AG04450 (cell line): ENCODE data around the gene DPP9. TPM values are rescaled to one million over a fixed set of nuclear protein-coding genes. Genes with fewer than 3 reads are reported as not detected.

Experiments used
- CTCF ChIA-PET: fragments of 300-600, 350-600 bp; formaldehyde crosslinking; extraction: SDS; loops from one replicate; lab custom pipeline; 2022; ENCODE audit warnings: antibody characterized with exemption, inconsistent platforms; lab: Charles Lee
- POLR2A ChIA-PET: fragments of 350-600 bp; formaldehyde crosslinking; extraction: SDS; loops from one replicate; lab custom pipeline; 2021; ENCODE audit warnings: antibody characterized with exemption, inconsistent platforms; lab: Yijun Ruan, JAX
- DNase-seq: peaks from one replicate; pipeline ENCODE4 v3.0.0-alpha.2; 2011; ENCODE audit warnings: low read depth, low spot score
- H3K27ac ChIP-seq: one replicate; pipeline ENCODE4 v1.5.1; 2012; ENCODE audit warnings: low read depth, low read length, control low read depth
- H3K27me3 ChIP-seq: one replicate; pipeline ENCODE4 v1.6.0; 2012; ENCODE audit warnings: low read length; ENCODE audit not compliant: control insufficient read depth, insufficient read depth
- H3K4me3 ChIP-seq: 2 replicates; pipeline ENCODE4 v1.5.1; 2011; ENCODE audit warnings: mild to moderate bottlenecking, low read depth, low read length, control low read depth
- H3K9me3 ChIP-seq: 2 replicates; pipeline ENCODE4 v1.5.1; 2012; ENCODE audit warnings: low read length; ENCODE audit not compliant: control insufficient read depth, insufficient read depth
- polyA plus RNA-seq: library from polyadenylated mRNA; depleted of rRNA; stranded (reverse); fragments of >200 nt; gene quantifications from 2 replicates; pipeline ENCODE4 v1.2.3, GENCODE V29; 2011
- TF ChIP-seq, protein P1 (sequence below): IDR thresholded peaks from 2 replicates; pipeline ENCODE4 v1.5.1; 2011; ENCODE audit warnings: low read depth, low read length, control low read depth, inconsistent platforms

Gene DPP9
- polyA plus RNA-seq, 1 experiment, result 5.6 TPM

DNA sequence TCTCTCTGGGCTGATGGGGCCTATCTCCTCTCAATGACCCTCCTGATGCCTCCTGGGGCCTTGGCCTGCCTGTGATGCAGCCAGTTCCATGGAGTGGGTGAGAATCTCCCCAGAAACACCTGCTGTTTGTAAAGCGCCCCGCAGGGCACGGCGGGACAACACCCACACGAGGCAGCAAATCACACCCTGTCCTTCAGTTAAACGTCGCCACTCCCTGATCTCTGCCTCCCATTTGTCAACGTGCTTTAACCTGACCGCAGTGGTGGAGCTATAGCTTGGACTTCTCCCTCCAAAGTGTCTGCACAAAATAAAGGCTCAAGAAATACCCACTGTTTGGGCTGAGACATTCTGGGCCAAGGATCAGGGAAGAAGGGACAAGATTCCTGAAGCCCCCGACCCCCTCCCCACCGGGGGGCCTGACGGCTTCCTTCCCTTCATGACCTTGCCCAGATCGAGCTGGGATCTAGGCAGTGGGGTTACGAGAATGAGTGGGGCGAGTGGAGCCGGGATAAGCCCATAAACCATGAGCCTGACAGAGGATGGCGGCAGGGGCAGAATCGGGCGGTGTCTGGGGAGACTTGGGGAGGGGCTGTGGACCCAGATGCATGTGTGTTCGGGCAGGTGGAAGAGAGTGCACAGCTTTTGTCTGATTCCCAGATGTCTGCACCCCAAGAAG, 61.5 kb downstream of the DPP9 start:
- peaks cover 3% of the 10 kb centered on the region; the same call in 1 of the 2 replicates for H3K9me3 ChIP-seq
- TF ChIP-seq, protein P1, sequence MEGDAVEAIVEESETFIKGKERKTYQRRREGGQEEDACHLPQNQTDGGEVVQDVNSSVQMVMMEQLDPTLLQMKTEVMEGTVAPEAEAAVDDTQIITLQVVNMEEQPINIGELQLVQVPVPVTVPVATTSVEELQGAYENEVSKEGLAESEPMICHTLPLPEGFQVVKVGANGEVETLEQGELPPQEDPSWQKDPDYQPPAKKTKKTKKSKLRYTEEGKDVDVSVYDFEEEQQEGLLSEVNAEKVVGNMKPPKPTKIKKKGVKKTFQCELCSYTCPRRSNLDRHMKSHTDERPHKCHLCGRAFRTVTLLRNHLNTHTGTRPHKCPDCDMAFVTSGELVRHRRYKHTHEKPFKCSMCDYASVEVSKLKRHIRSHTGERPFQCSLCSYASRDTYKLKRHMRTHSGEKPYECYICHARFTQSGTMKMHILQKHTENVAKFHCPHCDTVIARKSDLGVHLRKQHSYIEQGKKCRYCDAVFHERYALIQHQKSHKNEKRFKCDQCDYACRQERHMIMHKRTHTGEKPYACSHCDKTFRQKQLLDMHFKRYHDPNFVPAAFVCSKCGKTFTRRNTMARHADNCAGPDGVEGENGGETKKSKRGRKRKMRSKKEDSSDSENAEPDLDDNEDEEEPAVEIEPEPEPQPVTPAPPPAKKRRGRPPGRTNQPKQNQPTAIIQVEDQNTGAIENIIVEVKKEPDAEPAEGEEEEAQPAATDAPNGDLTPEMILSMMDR, result no peak
- POLR2A ChIA-PET, result no interaction called here
- H3K27me3 ChIP-seq, result no peaks in the 10 kb centered on the region
- CTCF ChIA-PET, result no interaction called here
- H3K27ac ChIP-seq, result no peak overlapping the region
- DNase-seq, result no peak
- no peak overlapping the region for H3K4me3 ChIP-seq

DNA sequence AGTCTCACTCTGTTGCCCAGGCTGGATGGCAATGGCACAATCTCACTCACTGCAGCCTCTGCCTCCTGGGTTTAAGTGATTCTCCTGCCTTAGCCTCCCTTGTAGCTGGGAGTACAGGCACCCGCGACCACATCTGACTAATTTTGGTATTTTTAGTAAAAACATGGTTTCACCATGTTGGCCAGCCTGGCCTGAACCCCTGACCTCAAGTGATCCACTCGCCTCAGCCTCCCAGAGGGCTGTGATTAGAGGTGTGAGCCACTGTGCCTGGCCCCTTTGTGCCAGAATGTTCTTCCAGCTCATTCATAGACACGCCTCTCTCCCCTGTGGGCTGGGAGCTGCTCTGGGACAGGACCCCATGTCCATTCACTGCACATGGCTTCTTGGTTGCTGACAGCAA, 62.6 kb downstream of the DPP9 start:
- no peak for DNase-seq
- TF ChIP-seq, protein P1, result no peak
- POLR2A ChIA-PET, result no interaction called here
- CTCF ChIA-PET, result no interaction called here
- H3K27me3 ChIP-seq, result no peaks in the 10 kb centered on the region
- H3K9me3 ChIP-seq, result peaks cover 3% of the 10 kb centered on the region; the same call in 1 of the 2 replicates
- H3K27ac ChIP-seq, result no peak overlapping the region
- no peak overlapping the region for H3K4me3 ChIP-seq

DNA sequence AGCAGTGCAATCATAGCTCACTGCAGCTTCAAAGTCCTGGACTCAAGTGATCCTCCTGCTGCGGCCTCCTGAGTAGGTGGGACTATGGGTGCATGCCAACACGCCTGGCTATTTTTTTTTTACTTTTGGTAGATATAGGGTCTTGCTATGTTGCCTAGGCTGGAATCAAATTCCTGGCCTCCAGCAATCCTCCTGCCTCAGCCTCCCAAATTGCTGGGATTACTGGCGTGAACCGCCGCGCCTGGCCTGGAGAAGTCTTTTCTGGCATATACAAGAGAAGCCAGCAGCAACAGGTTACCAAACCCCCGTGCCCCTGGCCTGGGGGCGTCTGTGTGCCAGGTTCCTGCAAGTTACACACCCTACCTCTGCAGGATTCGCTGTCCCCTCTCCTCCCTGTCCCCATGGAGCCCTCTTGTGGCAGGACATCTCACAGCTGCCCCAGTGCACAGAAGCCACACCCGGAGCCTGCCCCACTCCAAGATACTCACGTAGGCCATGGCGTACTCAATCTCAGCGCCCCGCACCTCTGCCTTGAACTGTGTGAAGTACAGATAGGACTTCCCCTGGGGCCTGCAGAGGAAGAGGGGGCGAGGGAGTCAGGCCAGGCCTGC, 63.4 kb downstream of the DPP9 start:
- Histone ChIP-seq H3K27me3 (no peaks in the 10 kb centered on the region), H3K4me3 (no peak overlapping the region), H3K27ac (no peak overlapping the region), H3K9me3 (peaks cover 3% of the 10 kb centered on the region; the same call in 1 of the 2 replicates)
- ChIA-PET POLR2A (no interaction called here), CTCF (no interaction called here)
- DNase-seq, result no peak
- TF ChIP-seq, protein P1, result peak; percentile 9; the same call in 1 of the 2 replicates

DNA sequence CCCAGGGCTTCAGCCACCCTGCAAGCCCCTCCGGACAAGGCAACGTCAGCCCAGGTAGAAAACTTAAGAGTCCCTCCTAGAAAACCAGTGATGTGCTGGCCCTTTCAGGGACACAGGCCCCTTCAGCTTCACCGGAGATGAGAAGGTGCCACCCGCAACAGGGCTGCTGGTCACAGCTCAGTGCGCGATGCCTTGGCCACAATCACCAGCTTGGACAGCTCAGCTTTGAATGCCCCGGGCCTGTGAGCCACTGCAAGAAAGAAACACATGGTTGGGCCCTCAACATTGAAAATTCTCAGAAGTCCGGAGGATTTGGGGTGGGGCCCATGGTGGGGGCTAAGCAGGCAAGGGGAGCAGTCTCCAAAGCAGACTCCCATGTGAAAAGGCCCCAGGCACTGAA, 65.8 kb downstream of the DPP9 start:
- Histone ChIP-seq H3K9me3 (peaks cover 3% of the 10 kb centered on the region; the same call in 1 of the 2 replicates), H3K4me3 (no peak overlapping the region), H3K27ac (no peak overlapping the region), H3K27me3 (no peaks in the 10 kb centered on the region)
- POLR2A ChIA-PET, result interaction anchor here (0.5 to 0.6 kb wide), 2 partner anchors 9 to 13 kb away, joined by 3 to 4 read pairs; no protein-coding TSS in a partner anchor
- DNase-seq, result no peak
- CTCF ChIA-PET, result no interaction called here
- TF ChIP-seq, protein P1, result no peak

DNA sequence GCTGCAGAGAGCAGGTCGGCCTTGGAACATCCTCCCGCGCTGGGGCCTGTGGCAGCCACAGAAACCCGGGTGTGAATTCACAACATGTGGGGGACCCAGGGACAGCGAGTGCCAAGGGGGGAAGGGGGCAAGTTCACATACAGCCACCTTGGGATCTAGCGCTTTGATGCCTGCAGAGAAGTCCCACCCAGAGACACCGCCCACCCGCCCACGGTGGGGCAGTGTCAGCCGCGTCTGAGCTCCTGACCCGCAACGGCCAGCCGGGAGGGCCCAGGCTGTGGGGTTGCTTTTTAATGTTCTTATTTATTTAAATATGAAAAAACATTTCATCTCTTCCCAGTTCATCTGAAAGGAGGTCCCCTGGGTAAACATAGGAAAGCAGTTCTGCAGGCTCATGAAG, 66.4 kb downstream of the DPP9 start:
- DNase-seq, result no peak
- ChIA-PET CTCF (interaction anchor here (1.3 kb wide), 1 partner anchor 21 kb away, joined by 7 read pairs; no protein-coding TSS in a partner anchor), POLR2A (interaction anchor here (0.6 kb wide), 1 partner anchor 8 kb away, joined by 4 read pairs; no protein-coding TSS in a partner anchor)
- Histone ChIP-seq H3K4me3 (no peak overlapping the region), H3K9me3 (peaks cover 3% of the 10 kb centered on the region; the same call in 1 of the 2 replicates), H3K27ac (no peak overlapping the region), H3K27me3 (no peaks in the 10 kb centered on the region)
- TF ChIP-seq, protein P1, result no peak
